GM12875 (cell line): Measurements from ENCODE around the gene PLEK2.
A peak's percentile ranks its signal among the peaks of the same experiment; 100 is the strongest.

ENCODE experiments used
- H3K4me3 ChIP-seq: one replicate; pipeline ENCODE4 v1.5.1; 2011; ENCODE audit warnings: low read depth, low read length, control low read depth
- TF ChIP-seq, protein P1 (sequence below): IDR thresholded peaks from 2 replicates; pipeline ENCODE4 v1.5.1; 2011; ENCODE audit warnings: low read depth, mild to moderate bottlenecking, control low read depth, inconsistent platforms, low read length, moderate library complexity, borderline replicate concordance; ENCODE audit not compliant: insufficient read depth

The PLEK2 gene

DNA sequence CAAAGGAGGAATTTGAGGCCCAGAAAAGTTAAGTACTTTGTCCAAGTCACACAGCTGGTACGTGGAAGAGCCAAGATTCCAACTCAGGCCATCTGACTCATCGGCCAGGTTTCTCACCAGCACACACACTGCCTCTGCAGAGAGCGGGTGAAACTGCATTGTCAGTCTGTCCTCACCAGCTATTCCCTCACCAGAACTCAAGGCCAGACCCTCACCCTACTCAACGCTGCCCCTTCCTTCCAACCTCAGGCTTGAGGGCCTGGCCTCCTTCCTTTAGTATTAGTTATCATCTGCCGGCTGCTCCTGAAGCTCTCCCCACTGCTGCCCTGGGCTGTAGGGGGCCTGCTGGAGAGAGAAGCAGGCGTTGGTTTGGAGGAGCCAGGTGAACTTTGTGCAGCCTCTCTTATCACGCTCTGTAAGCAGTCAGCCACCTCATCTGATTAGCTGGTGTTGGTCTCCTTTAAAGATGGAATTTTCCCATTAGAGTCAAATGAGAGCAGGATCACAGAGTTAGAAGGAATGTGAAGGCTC, 16.6 kb upstream of the PLEK2 start:
- TF ChIP-seq, protein P1, sequence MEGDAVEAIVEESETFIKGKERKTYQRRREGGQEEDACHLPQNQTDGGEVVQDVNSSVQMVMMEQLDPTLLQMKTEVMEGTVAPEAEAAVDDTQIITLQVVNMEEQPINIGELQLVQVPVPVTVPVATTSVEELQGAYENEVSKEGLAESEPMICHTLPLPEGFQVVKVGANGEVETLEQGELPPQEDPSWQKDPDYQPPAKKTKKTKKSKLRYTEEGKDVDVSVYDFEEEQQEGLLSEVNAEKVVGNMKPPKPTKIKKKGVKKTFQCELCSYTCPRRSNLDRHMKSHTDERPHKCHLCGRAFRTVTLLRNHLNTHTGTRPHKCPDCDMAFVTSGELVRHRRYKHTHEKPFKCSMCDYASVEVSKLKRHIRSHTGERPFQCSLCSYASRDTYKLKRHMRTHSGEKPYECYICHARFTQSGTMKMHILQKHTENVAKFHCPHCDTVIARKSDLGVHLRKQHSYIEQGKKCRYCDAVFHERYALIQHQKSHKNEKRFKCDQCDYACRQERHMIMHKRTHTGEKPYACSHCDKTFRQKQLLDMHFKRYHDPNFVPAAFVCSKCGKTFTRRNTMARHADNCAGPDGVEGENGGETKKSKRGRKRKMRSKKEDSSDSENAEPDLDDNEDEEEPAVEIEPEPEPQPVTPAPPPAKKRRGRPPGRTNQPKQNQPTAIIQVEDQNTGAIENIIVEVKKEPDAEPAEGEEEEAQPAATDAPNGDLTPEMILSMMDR, result no peak
- H3K4me3 ChIP-seq, result no peak overlapping the region

- TF ChIP-seq, protein P1, result peak; percentile 74
- H3K4me3 ChIP-seq, result no peak overlapping the region
Measured at GRCh38 chr14:67426983-67427606, 15.1 kb upstream of the PLEK2 start.

- H3K4me3 ChIP-seq, result no peak overlapping the region
- TF ChIP-seq, protein P1, result no peak
Measured at GRCh38 chr14:67426161-67426560, 14.2 kb upstream of the PLEK2 start.

DNA sequence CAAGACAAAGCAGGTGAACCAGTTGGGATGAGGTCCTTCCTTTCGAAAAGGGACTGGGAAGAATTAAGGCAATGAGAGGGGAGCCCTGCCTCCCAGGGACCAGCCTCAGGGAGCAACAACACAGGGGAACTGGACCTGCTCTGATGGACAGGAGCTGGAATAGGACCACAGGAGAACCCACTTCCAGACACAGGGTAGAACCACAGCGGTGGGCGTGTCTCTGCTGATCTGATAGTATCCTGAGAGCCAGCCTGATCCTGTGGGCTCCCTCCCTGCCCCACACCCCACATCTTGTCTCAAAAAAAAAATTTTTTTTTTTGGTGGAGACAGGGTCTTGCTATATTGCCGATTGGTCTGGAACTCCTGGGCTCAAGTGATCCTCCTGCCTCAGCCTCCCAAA, 13.6 kb upstream of the PLEK2 start:
- no peak overlapping the region for H3K4me3 ChIP-seq
- TF ChIP-seq, protein P1, result no peak

DNA sequence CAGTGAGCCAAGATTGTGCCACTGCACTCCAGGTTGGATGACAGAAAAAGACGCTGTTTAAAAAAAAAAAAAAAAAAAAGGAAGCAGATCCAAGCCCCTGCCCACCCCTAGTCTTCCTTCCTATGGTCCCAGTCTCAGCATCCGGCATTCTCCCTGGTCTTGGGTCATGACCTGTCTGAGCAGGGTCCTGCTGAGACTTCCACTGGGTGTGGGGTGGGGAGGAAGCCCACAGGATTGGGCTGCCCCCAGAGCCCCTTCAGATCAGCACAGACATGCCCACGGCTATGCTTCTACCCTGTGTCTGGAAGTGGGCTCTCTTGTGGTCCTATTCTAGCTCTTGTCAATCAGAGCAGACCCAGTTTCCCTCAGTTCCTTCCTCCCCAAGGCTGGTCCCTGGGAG, 12.6 kb upstream of the PLEK2 start:
- TF ChIP-seq, protein P1, result no peak
- H3K4me3 ChIP-seq, result no peak overlapping the region

DNA sequence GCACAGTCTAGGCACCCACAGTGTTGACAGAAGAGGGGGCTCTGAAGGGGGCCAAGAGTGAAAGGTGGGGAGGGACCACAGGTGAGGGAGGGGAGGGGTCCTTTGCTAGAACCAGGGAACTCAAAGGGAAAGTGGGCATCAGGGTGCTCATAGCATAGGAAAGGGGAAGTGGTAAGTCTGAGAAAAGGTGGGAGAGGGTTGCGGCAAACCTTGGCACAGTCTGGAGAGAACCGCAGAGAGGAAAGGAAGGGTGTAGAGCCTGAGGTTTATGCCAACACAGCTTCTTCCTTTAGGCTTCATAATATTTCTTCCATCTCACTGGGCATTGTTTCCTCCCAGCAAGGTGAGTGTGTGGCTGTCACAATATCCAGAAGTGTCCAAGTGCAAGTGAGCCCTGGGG, 11.5 kb upstream of the PLEK2 start:
- no peak overlapping the region for H3K4me3 ChIP-seq
- TF ChIP-seq, protein P1, result no peak
